T-helper 9 cell (primary cell): ENCODE data around the gene FAM110A.
"Not testable (repeated sequence)": the region's sequence is repeated elsewhere in the genome, so short reads cannot be mapped to it uniquely, and the experiment has no call there.

ENCODE experiments used
- DNase-seq: peaks from one replicate; pipeline ENCODE4 v3.0.0-alpha.2; 2020

Gene FAM110A

DNA sequence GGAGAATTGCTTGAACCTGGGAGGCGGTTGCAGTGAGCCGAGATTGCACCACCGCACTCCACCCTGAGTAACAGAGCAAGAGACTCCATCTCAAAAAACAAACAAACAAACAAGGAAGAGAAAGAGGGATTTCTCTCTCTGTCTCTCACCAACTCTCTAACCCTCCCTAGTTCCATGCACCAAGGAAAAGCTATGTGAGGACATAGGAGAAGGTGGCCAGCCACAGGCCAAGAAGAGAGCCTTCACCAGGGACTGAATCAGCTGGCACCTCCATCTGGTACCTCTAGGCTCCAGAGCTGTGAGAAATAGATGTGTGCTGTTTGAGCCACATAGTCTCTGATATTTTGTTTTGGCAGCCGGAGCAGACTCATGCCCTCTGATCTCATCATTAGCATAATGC is 9.0 kb upstream of the FAM110A start:
- DNase-seq, result no peak

DNA sequence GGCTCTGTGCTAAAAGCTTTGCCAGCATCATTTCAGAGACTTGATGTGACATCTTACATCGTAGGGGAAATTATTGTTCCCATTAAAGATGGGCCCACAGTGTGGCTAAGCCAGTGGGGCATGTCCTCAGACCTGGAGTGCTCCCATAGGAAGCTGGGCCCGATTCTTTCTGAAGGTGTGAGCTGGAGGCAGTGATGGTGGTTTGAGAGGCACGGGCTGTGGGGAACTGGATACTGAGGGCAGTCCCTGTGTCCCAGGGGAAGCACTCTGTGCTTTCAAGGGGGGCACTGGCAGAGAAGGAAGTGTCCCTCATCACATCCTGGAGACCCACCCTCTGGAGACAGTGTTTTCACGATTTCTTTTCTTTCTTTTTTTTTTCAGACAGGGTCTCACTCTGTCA is 8.6 kb upstream of the FAM110A start:
- DNase-seq, result no peak

DNA sequence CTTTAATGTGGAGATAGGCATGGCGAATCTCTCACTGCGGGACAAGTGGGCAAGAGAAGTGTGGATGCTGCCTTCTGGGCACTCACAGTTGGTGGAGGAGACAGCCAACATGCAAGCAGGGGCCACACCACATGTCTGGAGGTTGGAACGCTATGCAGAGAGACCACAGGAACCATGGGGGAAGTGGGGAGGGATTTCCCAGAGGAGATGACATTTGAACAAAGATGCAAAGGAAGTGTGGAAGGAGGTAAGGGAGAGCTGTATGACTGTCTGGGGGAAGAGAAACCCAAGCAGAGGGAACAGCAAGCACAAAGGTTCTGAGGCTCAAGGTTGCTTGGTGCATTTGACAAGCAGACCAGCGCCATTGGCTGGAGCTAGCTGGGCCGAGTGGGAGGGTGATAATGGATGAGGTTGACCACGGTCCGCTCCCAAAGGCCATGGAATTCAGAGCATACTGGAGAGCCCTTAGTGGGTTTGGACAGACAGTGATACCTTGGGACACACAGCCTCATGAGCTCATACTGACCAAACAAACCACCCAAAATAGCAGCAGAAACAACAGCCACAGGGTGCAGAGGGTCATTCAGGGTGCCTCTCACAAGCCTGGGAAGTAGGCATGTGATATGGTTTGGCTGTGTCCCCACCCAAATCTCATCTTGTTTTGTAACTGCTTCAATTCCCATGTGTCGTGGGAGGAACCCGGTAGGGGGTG is 7.6 kb upstream of the FAM110A start:
- DNase-seq, result no peak

- DNase-seq, result no peak
Observed at GRCh38 chr20:826695-827323, 6.7 kb upstream of the FAM110A start.

DNA sequence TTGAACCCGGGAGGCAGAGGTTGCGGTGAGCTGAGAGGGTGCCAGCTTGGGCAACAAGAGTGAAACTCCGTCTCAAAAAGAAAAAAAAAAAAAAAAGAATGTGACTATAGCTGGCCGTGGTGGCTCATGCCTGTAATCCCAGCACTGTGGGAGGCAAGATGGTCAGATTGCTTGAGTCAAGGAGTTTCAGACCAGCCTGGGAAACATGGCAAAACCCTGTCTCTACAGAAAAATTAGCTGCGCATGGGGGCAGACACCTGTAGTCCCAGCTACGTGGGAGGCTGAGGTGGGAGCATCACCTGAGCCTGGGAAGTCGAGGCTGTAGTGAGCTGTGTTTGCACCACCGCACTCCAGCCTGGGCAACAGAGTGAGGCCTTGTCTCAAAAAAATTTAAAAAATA is 5.5 kb upstream of the FAM110A start:
- not testable (repeated sequence) for DNase-seq

DNA sequence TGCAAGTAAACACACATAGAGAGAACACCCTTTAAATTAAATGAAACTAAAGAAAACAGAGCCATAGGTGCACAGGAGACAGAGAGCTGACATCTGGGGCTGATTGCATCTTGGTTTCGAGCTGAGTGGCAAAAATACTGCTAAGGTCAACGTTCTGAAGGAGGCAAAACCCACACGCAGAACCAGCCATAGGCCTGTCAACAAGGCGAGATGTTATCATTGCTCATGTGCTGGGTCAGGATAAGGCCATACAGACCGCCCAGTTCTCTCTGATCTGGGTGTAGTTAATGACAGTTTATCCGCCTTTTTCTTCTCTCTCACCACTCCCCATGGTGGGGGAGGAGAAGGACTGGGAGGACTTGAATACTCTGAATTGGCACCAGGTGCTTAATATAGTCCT is 4.5 kb upstream of the FAM110A start:
- DNase-seq, result no peak

DNA sequence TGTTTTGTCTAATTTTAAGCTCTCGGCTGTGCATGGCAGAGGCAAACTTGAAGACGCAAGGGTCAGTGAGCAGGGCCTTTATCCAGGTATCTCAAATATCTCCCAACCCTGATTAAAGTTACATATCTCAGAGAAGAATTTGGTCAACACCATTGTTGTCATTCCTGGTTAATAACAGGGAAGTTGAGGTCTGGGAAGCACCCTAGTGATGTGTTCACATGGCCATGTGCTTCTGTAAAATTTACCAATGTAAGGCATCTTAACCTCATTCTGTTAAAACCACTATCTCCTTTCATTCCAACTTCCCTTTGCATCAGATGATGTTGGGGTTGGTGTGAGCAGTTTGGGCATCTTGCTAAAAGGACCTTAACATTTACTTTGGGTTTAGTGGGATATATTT is 4.0 kb upstream of the FAM110A start:
- DNase-seq, result no peak

DNA sequence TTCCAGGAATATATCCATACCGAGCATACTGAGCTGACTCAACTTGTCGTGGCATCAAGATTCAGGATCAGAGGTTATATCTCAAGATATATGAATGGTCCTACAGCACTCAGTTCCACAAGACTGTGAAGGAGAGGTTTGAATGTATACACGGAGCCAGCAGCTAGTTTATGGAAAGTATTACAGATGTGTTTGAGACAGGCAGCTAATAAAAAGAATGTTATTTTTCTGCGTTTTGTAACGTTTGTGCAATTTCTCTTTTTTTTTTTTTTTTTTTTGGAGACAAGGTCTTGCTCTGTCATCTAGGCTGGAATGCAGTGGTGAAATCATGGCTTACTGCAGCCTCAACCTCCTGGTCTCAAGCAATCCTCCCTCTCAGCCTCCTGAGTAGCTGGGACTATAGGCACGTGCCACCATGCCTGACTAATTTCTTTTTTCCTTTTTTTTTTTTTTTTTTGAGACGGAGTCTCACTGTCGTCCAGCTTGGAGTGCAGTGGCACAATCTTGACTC is 3.4 kb upstream of the FAM110A start:
- DNase-seq, result no peak

- DNase-seq, result no peak
Observed at GRCh38 chr20:831251-831650, 2.3 kb upstream of the FAM110A start.

DNA sequence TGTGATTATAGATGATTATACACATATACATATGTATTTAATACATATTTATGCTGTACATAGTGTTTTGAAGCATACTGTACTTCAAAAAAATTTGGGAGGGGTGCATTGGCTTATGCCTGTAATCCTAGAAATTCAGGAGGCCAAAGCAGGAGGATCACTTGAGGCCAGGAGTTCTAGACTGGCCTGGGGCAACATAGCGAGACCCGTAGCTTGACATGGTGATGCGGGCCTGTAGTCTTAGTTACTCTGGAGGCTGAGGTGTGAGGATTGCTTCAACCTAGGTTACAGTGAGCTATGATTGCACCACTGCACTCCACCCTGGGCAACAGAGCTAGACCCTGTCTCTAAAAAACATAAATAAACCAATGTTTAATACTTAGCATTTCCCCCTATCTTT is 1.6 kb upstream of the FAM110A start:
- DNase-seq, result no peak

DNA sequence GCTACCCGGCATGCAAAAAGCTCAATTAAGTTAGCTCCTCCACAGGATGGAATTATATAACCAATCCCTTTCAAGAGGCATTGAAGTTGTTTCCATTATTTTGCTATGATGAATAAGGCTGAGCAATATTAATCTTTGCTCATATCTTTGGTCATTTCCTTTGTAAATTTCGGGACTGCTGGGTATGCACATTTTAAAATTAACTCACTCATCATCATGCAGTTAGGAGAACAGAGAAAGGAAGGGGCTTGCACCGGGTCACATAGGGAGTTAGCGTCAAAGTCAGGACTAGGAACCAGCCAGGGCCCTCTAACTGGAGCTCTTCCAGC is 430 bp upstream of the FAM110A start:
- no peak for DNase-seq

GRCh38 chr20:834151-834746 is 734 bp downstream of the FAM110A start:
- no peak for DNase-seq

DNA sequence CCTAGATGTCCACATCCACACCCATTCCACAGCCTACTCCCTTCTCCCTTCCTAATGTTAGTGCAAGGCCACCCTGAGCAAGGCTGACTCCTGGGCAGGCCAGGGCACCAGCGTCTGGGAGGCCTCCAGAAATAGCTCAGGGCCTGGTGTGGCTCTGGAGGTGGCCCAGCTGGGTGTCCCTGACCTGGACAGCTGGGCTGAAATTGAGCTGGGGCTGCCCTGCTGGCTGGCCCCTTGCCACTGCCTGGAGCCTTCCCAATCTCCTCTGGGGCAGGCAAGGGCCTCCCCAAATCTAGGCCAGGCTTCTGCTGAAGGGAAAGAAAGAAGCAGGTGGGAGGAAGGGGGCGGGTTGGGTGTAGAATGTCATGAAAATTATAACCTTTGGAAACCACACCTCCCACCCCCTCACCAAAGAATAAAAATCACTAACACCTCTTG is 2.1 kb downstream of the FAM110A start:
- no peak for DNase-seq

GRCh38 chr20:836190-836589 is 2.7 kb downstream of the FAM110A start:
- DNase-seq, result no peak

GRCh38 chr20:839015-839414 is 5.5 kb downstream of the FAM110A start:
- DNase-seq, result no peak

DNA sequence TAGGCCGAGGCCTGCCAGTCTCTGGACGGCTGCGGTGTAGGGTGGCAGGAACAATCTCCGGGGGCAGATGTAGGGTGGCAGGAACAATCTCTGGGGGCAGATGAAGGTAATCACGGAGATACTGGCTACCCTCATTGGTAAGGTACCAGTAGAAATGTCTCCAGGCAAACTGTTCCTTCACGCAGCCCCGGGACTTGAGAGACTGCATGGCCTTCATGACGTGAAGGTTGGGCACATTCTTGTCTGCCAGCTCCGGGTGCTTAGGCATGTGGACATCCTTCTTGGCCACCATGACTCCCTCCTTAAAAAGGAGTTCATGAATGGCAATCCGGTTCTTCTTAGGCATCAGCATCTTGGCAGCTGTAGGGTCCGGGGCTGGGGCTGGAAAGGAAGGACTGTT is 6.1 kb downstream of the FAM110A start:
- DNase-seq, result no peak

DNA sequence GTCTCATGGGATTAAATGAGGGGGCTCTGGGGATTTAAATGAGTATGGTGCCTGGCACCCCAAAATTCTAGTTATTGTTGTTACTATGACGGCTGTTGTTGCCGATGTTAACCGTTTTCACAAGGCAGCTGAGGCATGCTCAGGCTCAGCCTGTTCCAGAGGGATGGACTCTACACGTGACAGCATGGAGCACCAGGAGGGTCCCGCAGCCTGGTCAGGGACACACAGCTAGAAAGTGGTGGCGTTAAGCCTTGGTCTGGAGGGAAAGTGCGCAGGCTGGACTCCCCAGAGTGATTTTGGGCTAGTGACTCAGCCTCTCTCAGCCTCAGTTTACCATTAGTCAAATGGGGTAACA is 7.0 kb downstream of the FAM110A start:
- no peak for DNase-seq

DNA sequence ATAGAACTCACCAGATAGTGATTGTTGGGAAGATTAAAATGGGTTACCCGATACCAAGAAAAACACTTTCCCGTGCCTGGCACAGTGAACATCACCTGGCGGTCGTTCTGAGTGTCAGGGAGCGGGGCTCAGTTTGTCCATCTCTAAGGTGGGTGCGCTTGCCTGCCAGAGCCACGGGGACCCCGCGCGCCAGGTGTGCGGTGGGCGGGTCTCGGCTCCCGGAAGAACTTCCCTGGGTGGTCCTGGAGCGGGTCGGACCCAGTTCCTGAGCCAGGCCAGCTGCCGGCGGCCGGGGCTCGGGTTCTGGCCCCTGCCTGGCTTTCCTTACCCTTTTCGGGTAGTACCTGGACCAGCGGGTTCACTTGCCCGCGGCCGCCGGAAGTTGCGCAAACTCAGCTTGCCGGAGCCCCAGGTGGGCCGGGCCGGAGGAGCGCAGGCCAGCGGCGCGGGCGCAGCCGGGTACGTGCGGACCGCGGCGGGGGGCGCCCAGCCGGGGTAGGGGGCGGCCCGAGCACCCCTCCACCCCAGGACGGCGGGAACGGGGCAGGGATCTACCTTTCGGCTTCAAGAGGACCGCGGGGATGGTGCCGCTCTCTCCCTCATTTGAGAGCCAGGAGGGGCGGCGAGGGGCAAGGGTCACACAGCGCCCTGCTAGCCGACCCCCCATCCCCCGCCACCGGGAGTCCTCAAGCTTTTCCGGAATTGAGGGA is 7.5 kb downstream of the FAM110A start:
- DNase-seq, result no peak

DNA sequence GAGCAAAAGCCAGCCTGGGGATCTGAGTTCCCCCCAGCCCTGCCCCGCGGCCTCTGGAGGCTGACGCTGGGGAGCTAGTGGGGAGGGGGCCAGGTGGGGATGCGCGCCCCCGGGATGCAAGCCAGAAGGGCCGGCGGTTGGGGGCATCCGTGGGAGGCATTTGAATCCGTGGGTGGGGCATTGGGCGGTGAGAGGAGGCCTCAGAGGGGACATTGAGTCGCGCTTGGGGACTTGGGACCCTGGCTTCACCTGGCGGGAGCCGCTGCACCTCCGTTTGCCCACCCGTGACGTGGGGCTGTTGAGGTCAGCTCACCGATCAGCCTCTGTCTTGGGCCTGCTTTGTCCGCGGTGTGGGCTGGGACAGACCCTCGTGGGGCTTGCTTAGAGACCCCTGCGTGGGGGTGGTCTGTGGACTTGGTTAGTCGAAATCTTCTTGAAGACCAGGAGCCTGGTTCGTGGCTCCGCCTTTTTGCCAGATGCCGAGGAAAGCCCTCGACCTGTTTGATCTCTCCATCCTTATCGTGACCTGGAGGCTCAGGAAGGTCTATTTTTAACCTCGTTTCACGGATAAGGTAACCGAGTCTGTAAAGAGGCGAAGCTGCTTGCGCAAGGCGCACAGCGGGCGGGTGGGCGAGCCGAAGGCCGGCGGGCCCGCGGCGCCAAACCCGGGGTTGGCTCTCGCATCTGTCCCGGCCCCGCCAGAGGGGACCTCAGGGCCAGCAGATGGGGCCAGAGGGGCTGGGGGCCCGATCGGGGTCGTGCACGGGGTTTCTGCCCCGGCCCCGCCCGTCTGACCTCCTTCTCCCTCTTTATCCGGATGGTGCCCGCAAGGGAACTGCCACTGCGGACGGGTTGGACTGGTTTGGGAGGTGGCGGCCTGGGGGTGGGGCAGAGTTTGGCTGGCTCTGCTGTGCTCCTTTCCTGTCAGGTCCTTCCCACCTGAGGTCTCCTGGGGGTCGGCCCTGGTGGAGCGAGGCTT is 8.3 kb downstream of the FAM110A start:
- no peak for DNase-seq

- DNase-seq, result no peak
Observed at GRCh38 chr20:842547-842940, 9.0 kb downstream of the FAM110A start.

DNA sequence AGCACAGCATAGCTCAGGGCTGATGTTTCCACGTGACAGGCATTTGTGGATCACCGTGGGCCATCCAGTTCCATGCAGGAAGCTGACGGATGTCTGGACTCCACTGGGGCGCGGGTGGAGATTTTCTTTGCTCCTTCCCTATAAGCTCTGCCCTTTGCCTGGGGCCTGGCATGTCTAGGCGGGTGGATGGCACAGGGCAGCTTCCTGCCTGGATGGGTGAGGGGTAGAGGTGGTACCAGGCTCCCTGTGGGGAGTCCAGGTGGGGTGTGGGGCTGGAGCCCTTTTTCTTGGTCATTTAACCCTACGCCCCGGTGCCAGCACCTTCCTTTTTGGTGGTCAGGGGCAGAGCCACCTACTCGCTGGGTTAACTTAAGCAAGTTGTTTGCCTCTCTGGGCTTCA is 10.4 kb downstream of the FAM110A start:
- no peak for DNase-seq

GRCh38 chr20:844473-845225 is 11.1 kb downstream of the FAM110A start:
- peak; percentile 88 for DNase-seq
